SK-N-MC (cell line): ENCODE data around the gene NPLOC4.

Source experiments
- EZH2 ChIP-seq: fragments of 200-600 bp; sonication (generic); IDR thresholded peaks from one replicate; pipeline ENCODE4 v1.6.1; 2017; ENCODE audit warnings: antibody characterized with exemption
- POLR2AphosphoS5 ChIP-seq: IDR thresholded peaks from 2 replicates; pipeline ENCODE4 v1.6.1; 2012; ENCODE audit warnings: mild to moderate bottlenecking, low read depth, low read length, borderline replicate concordance

DNA sequence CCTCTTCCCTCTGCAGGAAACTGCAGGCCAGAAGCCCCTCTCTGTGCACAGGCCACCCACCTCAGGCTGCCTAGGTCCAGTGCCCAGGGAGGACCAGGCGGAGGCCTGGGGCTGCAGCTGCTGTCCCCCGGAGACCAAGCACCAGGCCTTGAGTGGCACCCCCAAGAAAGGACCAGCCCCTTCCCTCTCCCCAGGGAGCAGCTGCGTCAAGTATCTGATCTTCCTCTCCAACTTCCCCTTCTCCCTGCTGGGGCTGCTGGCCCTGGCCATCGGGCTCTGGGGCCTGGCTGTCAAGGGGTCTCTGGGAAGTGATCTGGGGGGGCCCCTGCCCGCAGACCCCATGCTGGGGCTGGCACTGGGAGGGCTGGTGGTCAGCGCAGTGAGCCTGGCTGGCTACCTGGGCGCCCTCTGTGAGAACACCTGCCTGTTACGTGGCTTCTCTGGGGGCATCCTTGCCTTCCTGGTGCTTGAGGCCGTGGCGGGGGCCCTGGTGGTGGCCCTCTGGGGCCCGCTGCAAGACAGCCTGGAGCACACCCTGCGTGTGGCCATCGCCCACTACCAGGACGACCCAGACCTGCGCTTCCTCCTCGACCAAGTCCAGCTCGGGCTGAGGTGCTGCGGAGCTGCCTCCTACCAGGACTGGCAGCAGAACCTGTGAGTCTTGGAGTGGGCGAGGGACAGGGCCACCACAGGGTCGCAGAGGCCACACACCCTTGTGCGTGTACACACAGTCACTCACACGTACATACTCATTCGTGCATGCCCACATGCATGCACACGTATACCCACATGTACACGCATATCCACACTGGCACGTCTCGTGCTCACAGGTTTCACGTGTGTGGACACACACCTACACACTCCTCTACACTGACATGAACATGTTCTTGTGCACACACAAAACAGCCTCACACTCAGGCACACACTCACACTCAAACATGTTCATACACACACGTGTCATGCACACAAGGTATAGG lies 8.4 kb upstream of the NPLOC4 start:
- TF ChIP-seq POLR2AphosphoS5 (no peak), EZH2 (no peak)
